ENCODE results near the gene WDR20.

- TF ChIP-seq CTCF (IDR thresholded peaks at IDR 0.05): no peak
- TF ChIP-seq POLR2AphosphoS5 (IDR thresholded peaks at IDR 0.05): no peak
- no peak for TF ChIP-seq POLR2A (IDR thresholded peaks at IDR 0.05)
Measured at GRCh38 chr14:102211240-102211639, 71.5 kb downstream of the WDR20 start.

Data from suprapubic skin (tissue), 4 donors.